HG03280 (cell line): ENCODE results near the gene FLT1.

Source experiments
- ATAC-seq: cut with Tn5 transposase; IDR thresholded peaks from one replicate; pipeline ENCODE4 v1.9.1; 2021; ENCODE audit warnings: mild to moderate bottlenecking, moderate library complexity; ENCODE audit not compliant: unreplicated experiment

The FLT1 gene

DNA sequence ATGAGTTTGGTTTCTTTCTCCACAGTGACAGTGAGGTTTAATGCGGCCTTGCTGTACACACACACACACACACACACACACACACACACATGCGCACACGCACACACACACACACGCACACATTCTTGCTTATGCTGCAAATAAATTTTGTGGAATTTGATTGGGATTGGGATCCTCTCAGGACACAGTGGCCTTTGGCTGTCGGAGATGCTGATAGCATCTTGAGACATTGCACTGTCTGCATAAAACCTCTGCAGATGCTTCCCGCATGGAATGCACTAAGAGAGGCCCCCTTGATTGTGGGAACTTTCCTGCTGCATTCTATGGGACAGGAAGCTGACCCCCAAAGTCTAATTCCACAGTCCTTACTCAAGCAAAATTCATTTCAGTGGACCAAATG, 145.6 kb downstream of the FLT1 start:
- no peak for ATAC-seq

- ATAC-seq = no peak
Observed at GRCh38 chr13:28347456-28348371, 147.2 kb downstream of the FLT1 start.

GRCh38 chr13:28346154-28346553, 148.8 kb downstream of the FLT1 start:
- ATAC-seq = no peak

DNA sequence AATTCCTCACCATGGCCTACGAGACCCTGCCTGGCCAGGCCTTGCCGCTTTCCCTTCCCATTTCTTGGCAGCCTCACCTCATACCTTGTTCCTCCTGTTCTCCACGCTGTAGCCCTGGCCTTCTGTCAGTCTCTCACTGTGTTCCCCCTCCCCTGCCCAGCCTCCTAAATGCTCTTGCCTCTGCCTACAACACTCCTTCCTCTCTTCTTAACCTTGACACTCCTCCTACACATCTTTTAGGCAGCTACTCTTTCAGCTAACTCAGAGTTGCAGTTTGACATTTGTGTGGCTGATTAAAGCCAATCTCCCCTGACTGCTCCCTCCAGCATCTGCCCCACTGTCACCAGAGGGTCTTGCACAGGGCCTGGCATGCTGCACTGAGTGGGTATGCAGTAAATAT, 150.8 kb downstream of the FLT1 start:
- no peak for ATAC-seq

- ATAC-seq = no peak
Observed at GRCh38 chr13:28342251-28342650, 152.7 kb downstream of the FLT1 start.

DNA sequence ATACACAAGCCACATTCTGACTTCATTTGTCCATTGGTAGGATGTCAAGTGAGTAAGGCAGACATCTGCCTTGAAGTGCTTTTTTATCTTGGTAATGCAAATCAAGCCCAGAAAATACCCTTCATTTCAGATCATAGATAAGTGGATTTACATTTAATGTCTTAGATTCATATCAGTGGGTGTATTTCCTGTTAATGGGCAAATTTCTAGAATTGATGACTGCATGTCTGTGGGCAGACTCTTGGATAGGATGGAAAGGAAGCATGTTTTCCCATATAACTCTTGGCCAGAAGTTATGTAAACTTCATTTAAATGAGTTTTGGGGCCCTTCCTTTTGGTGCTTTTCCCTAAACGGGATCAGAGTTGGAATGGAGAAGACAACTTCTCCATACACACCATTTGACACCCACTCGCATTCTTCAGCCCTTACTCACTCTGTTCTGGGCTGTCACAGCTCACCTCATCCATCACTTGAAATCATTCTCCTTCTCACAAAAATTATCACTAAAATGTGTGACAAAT, 154.6 kb downstream of the FLT1 start:
- ATAC-seq = no peak

- no peak for ATAC-seq
Observed at GRCh38 chr13:28339419-28339818, 155.5 kb downstream of the FLT1 start.

- no peak for ATAC-seq
Observed at GRCh38 chr13:28338742-28339141, 156.2 kb downstream of the FLT1 start.

- no peak for ATAC-seq
Observed at GRCh38 chr13:28338006-28338574, 156.8 kb downstream of the FLT1 start.

DNA sequence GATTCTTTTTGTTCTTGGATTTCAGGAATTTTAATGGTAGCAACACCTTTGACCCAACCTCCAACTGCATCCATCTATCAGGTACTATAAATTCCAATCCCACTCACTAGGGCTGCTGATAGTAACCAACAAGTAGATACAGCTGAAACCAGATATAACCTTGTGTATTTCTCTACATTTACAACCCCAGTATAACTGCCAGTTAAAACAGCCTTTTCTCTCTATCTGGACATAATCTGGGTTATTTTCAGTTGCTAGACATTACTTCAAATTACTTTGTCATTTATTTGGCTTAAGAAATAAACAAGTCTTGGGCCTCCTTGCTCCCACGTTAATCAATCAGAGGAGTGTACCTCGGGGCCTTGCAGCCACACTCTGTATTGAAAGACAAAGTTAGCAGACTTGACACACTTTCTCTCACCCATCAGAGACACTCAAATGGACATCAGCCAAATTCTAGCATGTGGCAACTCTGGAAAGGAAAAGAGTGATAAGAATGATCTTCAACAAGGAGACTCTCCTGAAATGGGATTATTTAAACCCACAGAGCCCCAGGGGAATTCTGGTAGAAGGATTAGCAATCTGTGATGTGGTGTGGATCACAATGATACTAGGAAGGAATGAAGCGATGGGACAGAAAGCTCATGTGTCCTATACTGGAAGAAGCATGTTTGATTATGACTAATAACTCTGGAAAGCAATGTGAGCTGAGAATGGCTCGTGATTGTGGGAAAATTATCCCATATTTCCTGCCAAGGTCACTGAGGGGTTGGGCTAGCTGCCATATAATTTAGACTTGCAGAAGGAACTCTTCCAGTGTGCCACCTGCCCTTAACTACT, 157.5 kb downstream of the FLT1 start:
- ATAC-seq = no peak

GRCh38 chr13:28336193-28336657, 158.7 kb downstream of the FLT1 start:
- ATAC-seq = no peak

- ATAC-seq = no peak
Observed at GRCh38 chr13:28333204-28333881, 161.6 kb downstream of the FLT1 start.

DNA sequence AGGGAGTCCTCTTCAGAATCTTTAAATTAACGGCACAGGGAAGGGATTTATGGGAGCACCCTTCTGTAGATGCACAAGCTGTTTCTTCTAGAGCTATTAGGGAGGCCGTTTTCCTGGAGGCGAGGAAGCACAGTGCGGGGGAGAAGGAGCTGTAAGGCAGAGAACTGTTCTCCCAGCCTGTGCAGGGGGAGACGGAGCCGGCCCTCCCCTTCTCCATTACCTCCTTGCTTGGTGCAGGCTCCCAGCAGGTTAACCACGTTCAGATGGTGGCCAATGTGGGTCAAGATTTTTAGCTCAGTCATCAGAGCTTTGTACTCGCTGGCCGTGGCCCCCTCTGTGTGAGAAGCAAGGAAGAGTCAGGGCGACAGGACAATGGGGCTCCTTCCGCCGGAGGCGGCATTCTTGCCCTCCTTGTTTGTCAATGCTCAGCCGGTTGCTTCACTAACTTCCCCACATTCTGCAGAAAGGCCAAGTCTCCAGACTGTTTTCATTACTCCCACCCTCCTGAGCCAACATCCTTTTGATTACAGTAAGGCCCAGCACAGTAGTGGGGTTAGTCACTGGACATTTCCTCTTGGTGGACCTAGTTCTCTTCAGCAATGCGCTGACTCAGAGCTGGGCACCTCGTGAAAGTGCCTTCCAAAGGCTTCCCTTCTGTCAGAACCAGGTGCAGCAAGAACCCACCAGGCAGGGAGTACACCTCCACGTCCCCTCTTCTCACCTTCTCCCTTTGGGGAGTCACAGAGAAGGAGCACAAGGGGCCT, 165.4 kb downstream of the FLT1 start:
- ATAC-seq = no peak

DNA sequence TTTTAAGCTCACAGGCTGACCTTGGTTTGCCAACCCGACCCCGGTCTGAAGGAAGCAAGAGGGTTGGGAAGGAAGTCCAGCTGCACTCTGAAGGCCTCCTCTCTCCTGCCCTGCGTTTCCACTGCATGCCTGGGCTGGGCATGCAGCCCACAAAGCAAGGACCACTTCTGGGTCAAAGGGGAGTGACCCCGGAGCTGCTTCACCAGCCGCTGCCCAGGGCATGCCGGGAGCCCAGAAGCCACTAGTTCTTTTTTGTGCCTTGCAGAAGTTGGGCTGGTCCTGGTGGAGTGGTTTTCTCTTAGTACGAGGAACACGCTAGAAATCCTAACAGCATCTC, 166.7 kb downstream of the FLT1 start:
- no peak for ATAC-seq

DNA sequence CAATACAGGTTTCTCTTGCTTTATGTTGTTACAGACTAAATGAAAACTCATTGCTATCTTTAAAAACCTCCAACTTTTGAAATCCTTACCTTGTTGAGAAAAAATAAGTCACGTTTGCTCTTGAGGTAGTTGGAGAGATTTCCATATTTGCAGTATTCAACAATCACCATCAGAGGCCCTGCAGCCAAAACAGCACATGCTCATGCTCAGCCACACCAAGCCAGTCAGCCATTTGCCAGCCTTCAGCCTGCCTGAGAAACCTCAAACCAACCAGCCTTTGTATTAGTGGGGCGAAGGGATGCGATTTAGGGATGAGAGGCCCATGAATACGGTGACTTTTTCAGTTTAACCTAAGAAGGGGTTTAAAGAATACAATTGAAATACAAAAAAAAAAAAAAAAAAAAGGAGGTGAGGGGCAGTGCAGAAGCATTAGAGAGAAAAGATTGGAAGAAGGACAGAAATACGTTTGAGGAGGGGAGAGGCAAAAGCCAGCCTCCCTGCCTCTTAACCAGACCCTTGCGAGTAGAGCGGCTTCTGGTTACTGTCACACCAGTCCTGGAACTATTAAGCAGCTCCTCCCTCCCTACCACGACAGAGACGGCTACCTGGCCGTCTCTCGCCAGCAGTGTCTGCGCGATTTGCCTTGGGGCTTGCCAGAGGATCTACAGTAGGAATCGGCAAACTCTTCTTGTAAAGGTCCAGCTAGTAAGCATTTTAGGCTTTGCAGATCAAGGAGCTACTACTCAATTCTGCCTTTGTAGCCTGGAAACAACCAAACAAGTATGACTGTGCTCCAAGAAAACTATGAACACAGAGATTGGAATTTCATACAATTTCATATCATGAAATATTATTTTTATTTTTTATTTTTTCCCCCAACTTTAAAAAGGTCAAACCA, 167.3 kb downstream of the FLT1 start:
- ATAC-seq = no peak

DNA sequence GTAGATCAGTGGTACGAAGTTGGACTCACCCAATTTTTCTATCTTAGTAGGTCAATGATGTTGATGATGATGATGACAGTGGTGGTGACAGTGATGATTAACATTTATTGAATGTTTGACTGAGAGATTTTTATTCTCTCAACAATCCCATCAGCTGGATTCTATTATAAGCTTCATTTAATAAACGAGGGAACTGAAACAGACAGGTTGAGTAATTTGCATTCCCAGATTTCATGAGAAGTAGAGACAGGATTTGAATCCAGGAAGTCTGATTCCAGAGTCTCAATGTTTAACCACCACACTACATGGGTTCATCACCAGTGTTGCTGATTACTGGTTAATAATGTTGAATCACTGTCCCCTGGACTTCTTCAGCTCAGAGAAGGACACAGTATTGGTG, 168.9 kb downstream of the FLT1 start:
- ATAC-seq = no peak

GRCh38 chr13:28325022-28325421, 169.9 kb downstream of the FLT1 start:
- ATAC-seq = no peak

DNA sequence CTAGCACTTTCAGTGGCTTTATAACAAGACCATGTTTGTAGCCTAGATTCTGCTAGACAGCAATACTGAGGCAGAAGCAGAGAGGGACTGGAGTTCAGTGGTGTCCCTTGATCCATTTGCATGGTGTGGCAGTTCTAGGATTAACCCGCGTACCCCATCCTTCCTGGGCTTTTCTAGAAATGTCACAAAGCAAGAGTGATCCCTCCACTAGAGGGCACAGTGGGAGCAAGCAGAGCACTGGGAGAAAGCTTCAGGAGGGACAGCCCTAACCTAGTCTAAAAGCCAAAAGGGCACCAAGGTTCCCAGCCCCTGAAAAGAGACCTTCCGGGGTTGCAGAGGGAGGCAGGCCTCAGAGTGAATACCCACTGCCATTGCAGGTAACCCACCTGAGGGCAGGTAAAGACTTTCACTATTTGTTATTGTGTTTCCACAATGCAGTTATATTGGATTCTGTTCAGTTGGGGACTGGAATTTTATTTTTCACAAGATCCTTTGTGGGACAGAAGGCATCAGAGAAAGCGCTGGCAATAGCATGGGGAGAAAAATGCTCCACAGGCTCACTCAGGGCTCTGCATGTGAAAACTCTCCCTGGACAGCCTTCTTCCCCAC, 170.6 kb downstream of the FLT1 start:
- ATAC-seq = no peak
